ENCODE measurements around the gene RPAIN.
"Not testable (repeated sequence)": the region's sequence is repeated elsewhere in the genome, so short reads cannot be mapped to it uniquely, and the experiment has no call there.

Gene RPAIN

DNA sequence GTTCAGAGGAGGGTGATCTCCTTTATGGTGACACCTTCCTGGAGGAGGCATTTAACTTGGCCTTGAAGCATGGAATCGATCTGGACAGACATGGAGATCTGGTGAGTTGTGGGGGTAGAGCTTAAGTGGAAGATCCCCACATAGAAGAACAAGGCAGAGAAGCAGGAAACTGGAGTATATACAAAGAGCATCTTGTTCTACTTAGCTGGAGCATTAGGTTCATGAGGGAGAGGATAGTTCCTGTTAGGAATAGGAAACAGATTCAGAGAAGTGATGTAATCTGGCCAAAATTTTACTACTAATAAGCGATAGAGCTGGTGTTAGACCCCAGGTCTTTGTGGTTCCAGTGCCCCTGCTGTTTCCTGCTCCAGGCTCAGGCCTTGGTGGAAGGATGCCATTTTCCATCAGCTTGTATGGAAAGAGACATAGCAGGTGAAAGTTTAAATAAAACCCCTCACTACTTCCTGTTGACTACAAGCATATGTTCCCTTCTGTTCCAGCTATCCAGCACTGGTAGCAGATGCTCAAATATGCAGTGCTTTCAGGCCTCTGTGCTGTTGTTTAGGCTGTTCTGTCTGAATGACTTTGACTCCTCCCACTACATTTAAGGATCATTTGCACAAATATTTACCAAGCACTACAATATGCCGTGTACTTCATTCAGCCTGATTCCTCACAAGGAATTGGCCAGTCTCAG is 9.4 kb downstream of the RPAIN start:
- no peak for DNase-seq (ENCODE audit: low read depth, low spot score)

DNA sequence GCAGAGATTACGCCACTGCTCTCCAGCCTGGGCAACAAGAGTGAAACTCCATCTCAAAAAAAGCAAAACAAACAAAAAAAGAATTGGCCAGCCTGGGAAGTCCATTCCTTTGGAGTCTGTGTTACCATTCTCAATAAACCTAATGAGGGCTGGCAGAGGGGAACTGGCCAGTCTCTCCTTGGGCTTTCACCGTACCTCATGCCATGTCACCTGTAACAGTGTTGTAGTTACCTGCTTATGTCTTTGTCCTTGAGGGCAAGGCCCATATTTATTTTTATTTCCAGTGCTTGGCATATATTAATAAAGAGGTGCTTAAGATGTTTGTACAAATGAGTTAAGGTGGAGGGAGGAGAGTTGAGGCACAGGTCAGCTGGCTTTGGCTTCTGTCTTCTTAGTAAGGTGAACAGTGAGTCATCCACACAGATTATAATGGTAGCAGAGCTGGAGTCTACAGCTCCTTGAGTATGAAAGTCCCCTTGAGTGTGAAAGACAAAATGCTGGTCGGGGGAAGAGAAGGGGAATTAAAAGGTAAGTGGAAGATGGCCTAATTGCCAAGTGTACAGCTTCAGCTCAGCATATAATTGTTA is 10.5 kb downstream of the RPAIN start:
- DNase-seq (ENCODE audit: low read depth, low spot score), result no peak

DNA sequence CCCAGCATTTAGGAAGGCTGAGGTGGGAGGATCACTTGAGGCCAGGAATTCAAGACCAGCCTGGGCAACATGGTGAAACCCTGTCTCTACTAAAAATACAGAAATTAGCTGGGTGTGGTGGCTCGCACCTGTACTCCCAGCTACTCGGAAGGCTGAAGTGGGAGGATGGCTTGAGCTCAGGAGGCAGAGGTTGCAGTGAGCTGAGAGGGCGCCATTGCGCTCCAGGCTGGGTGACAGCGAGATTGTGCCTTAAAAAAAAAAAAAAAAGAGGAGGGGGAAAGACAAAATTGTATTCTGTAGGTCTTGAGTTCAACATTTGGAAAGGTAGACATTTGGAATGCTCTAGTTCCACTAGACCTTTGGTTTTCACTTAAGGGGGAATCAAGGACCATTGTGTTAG is 11.3 kb downstream of the RPAIN start:
- DNase-seq (ENCODE audit: low read depth, low spot score), result not testable (repeated sequence)

DNA sequence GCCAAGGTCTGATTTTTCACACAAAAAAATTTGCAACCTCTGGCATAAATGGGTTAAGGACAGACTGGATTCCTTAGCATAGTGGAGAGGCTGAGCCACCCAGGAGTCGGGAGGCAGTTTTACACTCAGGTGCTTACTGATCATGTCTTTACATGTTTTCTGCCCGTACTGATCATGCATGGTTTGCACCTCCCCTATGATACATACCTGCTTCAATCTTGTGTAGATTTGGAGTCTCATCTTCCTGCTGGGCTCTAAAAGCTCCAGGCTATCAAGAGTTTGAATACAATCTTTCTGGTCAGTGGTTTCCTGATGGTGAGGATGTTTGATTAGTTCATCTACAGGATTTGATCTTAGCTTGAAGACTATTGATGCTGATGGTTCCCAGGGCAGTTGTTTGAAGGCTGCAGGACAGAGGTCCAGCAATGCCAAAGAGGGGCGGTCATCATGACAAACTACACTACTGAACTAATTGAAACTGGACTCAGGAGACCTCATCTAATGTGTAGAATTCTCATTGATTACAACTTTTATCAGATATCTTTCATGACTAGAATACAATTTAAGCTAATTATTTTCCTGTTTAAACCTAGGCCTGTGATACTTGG is 12.1 kb downstream of the RPAIN start:
- DNase-seq (ENCODE audit: low read depth, low spot score), result no peak

DNA sequence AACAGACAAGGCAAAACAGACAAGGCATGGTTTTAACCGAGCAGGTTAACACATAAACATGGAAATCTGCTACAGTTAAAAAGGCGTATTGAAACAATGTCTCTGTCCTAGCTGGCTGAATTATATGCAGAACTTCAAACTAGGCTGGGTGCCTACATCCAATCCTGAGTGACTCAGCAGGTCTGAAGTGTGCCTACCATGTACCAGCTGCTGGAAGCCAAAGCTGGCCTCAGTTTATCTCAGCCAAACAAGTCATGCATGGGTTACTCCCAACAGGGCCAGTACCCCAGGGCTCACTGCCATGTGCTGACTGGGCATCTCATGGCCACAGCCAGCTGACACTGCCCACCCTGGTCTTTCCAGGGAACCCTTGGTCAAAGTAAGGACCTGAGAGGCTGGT is 15.0 kb downstream of the RPAIN start:
- no peak for DNase-seq (ENCODE audit: low read depth, low spot score)

DNA sequence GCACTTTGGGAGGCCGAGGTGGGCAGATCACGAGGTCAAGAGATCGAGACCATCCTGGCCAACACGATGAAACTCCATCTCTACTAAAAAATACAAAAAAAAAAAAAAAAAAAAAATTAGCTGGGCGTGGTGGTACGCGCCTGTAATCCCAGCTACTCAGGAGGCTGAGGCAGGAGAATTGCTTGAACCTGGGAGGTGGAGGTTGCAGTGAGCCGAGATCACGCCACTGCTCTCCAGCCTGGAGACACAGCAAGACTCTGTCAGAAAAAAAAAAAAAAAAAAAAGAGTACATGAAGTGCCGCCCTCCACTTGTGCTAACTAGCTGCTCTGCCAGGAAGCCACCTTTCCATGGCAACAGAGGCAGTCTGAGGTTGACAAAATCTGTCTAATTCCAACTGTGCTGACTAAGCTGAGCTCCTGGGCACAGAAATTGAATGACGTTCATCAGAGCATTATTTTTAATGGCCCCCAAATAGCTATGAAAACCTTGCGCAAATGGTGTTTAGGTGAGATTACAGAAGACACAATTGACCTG is 15.9 kb downstream of the RPAIN start:
- DNase-seq (ENCODE audit: low read depth, low spot score), result not testable (repeated sequence)

DNA sequence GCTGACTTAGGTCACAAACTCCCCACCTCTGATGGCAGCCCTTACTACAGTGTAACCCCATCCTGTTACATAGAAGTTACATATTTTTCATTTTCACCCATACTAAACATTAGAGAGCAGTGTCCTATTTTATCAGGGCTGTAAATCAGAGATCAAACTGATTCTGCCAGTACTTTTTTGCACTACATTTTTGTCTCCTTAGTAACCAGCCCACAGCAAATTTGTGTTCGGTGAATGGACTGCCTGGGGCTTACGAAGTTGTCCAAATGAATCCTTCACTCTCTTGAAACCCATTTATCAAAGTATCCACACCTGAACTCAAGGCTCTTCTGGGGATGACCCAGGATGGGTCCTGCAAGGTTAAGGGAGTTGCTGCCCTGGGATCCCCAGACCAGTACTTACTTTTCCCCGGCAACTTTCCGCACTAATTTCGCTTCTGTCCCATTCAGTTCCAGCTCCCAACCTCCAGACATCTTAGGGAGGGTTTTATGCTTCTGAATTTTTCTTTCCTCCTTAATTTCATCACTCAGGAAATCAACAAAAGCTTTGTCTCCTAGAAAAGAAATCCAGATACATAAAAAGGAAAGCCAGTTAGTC is 17.8 kb downstream of the RPAIN start:
- DNase-seq (ENCODE audit: low read depth, low spot score), result no peak

DNA sequence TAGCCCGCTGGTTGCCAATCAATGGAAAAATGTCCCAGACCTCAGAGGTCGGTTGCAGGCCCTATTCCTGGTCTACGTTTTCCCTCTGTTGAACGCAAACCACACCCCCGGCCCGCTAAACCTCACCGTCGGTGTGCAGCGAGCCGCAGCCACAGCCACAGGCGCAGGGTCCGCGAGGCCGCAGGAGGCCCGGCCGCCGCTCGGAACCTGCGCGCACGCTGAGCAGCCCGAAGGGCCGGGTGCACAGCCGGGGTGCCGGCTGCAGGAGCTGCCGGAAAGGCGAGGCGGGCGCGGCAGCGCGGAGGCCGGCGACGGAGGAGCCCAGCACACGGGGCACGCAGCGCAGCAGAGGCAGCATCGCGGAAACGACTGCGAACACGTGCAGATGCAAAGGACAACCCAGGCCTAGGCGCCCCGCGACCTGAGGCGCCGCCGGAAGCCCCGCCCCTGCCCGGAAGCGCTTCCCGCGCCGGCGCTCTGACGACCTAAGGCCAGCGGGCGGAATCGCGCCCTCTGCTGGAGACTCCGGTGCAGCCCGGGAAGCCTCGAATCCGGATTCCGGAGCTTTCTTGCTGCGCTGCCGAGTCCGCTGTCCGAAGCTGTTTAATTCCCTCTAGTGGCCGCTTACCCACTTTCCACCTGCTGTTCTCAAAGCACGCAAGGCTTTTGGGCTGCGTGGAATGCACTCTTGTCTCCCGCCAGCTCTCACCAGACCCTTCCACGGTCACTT is 18.9 kb downstream of the RPAIN start, which contains the start of gene C1QBP:
TSS of gene C1QBP (minus strand) at position 440 of the 730 bp plus-strand sequence. CDS start at position 358, 82 bp downstream.
- peak; percentile 76 for DNase-seq (ENCODE audit: low read depth, low spot score)

DNA sequence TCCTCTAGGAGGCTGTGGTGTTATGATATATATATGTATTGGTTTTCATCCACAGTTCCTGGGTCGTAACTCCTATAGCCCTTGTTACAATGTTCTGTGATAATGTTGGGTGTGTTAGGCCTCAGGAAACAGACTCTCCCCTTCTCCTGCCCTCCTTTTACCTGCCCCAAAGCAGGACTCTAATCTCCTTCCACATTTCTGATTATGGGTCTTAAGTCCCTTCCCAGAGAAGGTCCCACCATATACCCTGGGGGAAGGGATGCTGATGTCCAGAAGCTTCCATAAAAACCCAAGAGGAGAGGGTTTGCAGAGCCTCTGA is 19.4 kb downstream of the RPAIN start:
- DNase-seq (ENCODE audit: low read depth, low spot score), result no peak

DNA sequence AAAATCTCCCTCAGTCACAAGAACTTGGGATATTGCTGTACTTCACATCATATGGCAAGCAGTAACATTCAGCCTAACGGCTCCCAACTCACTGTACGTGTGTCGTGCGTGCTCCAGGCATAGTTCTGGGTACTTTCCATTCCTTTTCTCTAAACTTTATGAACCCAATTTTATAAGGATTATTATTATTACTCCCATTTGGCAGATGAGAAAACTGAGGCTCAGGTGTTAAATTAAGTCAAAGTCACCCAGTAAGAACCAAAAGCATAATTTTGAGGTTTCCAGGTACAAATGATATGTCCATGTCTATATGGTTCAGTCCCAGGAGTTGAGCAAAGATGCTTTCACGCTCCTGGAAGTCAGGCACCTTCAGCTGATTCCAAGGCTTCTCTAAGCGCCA is 23.7 kb downstream of the RPAIN start:
- DNase-seq (ENCODE audit: low read depth, low spot score), result no peak

DNA sequence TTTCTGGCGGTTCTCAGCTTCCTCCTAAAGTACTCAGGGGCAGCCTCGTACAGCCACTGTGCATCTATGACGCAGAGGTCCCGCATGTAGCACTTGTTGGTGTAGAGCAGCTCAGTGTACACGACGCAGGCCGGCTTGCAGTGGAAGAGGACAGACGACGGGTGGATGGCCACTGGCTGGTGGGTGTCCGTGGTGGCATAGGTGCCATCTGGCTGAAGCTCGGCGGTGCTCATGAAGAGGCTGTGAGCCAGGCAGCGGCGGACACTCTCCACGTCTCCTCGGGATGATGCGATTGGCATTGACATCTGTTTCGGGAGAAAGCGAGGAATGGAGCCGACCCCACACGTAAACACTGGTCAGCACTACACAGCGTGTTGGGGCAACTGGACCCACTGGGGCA is 24.2 kb downstream of the RPAIN start:
- DNase-seq (ENCODE audit: low read depth, low spot score), result no peak

DNA sequence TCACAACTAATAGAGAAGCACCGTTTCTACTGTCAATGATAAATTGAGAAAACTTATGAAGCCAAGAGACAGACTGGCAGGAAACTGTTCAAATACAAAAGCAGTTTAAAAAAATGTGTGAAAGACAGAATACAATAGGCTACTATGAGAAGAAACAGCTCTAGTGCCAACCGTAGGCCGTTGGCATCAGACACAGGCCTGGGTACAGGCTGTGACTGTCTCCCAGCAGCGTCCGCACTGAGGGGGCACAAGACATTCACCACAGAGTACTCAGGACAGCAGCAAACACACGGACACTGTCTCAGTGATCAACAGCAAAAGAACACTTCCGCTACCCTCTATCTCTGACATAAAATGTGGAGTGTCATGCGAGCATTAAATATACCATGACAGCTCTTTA is 26.8 kb downstream of the RPAIN start:
- no peak for DNase-seq (ENCODE audit: low read depth, low spot score)

DNA sequence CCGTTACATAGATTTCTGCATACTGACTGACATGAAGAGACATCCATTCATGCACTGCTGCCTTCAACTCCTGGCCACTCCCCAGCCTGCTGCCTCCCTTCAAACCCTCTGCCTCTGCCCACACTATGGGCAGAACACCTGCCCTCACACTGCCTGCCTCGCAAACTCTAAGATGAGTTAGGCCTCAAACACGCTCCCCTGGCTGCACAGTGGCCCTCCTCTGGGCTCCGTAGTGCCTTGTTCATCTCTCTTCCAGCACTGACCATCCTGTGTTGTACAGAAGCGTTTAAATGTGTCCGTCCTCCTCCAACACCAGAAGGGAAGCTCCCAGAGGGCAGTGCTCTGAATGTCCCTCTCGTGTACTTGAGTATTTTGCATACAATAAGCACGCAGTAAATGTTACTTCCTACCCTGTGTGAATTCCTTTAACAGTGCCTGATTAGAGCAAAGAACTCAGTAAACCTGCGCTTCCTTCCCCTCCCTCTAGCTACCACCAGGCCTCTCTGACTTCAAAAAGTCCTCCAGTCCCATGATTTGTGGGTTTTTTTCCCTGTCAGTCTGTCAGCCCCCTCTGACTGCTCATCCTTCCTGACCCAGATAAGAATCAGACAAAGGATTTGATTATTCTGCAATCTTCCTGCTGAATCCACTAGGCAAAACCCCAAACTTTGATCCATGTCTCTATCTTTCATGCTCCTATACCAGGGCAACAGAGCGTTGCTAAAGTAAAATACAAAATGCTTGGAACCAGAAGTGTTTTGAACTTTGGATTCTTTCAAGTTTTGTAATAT is 44.9 kb downstream of the RPAIN start:
- no peak for DNase-seq (ENCODE audit: low read depth, low spot score)

DNA sequence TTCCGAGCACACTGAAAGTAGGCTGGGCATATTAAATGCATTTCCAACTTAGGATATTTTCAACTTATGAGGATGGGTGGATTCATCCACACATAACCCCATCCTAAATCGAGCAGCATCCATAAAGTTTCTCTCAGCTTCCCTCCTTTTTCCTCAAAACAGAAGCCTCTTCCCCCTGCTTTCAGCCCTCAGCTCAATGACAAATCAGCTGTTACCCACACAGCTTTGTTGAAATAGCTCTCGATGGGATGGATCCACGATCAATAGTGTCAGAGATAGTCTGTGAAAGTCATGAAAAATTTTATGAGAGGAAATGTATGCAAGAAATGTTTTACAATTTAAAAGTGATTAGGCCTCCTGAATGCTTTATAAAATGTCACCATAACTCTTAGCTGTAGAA is 46.3 kb downstream of the RPAIN start:
- no peak for DNase-seq (ENCODE audit: low read depth, low spot score)

DNA sequence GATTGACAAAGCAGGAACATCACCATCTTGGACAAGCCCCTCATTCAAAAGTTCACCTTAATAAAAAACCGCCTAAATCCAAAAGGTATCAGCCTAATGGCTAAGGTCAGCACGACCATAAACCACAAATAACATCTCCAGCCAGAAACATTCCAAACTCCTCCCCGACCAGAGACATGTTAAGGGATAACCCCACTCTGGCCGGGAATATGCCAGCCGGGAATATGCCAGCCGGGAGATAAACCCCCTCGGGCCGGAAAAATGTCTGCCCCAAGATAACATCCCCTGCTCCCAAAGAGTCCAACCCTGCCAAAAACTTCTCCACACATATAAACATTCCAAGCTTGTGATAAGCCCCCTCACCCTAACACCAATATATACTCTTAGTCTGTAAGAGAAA is 47.4 kb downstream of the RPAIN start:
- DNase-seq (ENCODE audit: low read depth, low spot score), result no peak

DNA sequence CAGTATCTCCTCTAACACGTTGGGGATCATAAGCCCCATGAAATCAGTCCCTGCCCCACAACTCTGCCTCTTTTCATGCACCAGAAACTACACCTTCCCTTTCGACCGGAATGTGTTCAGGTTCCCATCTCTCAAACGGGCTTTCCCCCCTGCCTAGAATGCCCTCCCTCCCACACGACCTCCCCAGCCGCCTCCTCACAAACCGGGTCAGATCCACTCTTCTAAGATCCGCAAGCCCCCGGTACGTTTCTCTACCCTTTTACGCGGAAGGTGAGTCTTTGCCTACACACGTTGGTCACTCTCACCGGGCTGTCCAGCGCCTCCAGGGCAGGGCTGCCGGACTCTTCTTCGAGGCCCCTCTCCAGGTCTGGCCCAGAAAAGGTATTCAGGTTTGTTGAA is 48.1 kb downstream of the RPAIN start:
- no peak for DNase-seq (ENCODE audit: low read depth, low spot score)

DNA sequence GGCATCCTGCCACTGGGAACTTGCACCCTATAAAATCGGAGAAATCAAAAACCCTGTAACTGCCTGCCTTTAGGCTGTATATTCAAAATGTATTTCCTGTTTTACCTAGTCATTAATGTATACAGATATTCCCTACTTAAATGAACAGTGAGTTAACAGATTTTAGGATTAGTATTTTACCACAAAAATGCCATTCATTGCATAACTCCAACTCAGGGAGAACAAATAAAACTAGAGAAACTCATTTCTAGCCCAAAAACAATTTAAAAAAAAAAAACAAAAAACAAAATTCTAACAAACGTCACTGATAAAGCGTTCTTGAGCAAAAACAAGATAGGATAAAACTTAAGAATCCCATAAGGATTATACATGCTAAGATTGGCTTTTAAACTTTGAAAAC is 52.5 kb downstream of the RPAIN start:
- no peak for DNase-seq (ENCODE audit: low read depth, low spot score)

DNA sequence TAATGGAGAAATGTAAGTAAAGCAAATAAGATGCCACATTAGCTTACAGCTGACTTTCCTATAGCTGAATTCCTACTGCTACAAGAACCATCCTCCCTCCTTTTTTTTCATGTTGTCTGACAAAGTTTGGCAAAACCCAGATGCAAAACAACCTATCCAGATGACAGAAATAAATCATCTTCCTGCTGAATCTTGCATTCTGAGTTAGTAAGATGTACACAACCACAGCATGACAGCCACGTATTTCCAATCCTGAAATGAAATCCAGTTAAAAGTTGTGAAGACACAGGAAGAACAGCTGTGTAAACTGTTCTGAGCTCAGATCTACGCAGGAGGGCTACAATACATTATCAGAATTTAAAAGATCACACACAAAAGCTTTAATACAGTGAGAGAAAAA is 53.9 kb downstream of the RPAIN start:
- no peak for DNase-seq (ENCODE audit: low read depth, low spot score)

DNA sequence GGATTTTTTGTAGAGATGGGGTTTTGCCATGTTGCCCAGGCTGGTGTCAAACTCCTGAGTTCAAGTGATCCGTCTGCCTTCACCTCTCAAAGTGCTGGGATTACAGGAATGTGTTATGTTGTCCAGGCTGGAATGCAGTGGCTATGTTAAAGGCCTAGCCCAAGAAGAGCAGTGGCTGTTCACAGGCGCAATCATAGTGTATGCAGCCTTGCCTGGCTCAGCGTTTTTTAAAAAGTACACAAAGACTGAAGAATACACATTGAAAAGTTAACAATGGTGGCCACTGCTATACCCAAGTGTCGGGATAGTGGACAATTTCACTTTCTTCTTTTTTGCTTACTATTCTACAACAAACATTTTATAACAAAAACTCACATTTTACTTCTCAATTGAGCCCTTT is 59.0 kb downstream of the RPAIN start:
- no peak for DNase-seq (ENCODE audit: low read depth, low spot score)

DNA sequence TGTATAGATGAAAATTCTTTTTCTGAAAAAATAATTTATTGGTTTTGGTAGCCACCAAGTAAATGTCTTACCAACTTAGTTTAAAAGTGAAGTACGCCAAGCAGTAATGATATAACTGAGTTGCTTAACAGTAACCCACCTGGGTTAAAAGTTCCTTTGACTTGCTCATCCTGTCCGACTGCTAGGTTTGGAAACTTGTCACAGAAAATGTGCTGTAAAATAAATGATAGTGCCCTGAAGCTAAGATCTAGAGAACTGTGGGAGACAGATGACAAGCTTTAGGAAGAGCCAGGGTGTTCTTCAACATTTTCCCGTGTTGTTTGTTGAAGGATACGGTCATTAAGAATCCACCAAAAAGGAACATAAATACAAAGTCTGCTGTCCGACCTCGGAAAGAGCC is 61.0 kb downstream of the RPAIN start:
- DNase-seq (ENCODE audit: low read depth, low spot score), result no peak

DNA sequence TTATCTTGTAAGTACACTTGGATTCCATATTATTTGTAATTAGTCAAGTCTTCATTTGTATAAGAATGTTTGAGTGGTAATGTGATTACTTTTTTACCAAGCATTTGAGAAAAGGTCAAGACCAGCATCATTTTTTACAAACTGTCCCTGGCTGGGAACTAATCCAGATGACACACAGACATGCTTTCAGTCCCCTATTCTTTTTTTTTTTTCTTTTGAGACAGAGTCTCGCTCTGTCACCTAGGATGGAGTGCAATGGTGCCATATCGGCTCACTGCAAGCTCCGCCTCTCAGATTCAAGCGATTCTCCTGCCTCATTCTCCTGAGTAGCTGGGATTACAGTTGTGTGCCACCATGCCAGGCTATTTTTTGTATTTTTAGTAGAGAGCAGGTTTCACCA is 61.5 kb downstream of the RPAIN start:
- no peak for DNase-seq (ENCODE audit: low read depth, low spot score)

Data from smooth muscle cell of the brain vasculature (primary cell).